WTC11 (cell line): ENCODE measurements around the gene BLM. TPM values are rescaled to one million over a fixed set of nuclear protein-coding genes. Genes with fewer than 3 reads are reported as not detected.

Experiments
- ATAC-seq: fragments of 200-7000 bp; cut with Tn5 transposase; 2 replicates; pipeline ENCODE4 v1.10.0; 2021; ENCODE audit warnings: mild to moderate bottlenecking, moderate library complexity
- CTCF ChIA-PET: fragments of 300-600 bp; sonication (Branson Sonifier 250); formaldehyde crosslinking; loops from one replicate; lab custom pipeline; 2021; ENCODE audit warnings: antibody characterized with exemption; lab: Charles Lee
- POLR2A ChIA-PET: fragments of 350-600 bp; sonication (Branson Sonifier 250); formaldehyde crosslinking; loops from one replicate; lab custom pipeline; 2021; ENCODE audit warnings: antibody characterized with exemption; lab: Charles Lee
- DNase-seq: peaks from one replicate; pipeline ENCODE4 v3.0.0; 2021; ENCODE audit warnings: low spot score
- H3K27ac Mint-ChIP-seq: 2 replicates; pipeline ENCODE4 v1.8.0; 2021; ENCODE audit warnings: mixed read lengths
- H3K27me3 Mint-ChIP-seq: 2 replicates; pipeline ENCODE4 v1.8.0; 2021; ENCODE audit warnings: low read depth, mild to moderate bottlenecking, moderate library complexity, mixed read lengths
- H3K36me3 Mint-ChIP-seq: 2 replicates; pipeline ENCODE4 v1.8.0; 2021; ENCODE audit warnings: mixed read lengths
- H3K4me1 Mint-ChIP-seq: 2 replicates; pipeline ENCODE4 v1.8.0; 2022; ENCODE audit warnings: mixed read lengths
- H3K4me3 Mint-ChIP-seq: 2 replicates; pipeline ENCODE4 v1.8.0; 2021; ENCODE audit warnings: mild to moderate bottlenecking, moderate library complexity, mixed read lengths
- H3K9me3 Mint-ChIP-seq: 2 replicates; pipeline ENCODE4 v1.8.0; 2021; ENCODE audit warnings: mixed read lengths
- ATF1 ChIP-seq: sonication (generic); formaldehyde crosslinking; IDR thresholded peaks from 2 replicates; pipeline ENCODE4 v1.8.1; 2023; ENCODE audit warnings: mild to moderate bottlenecking, moderate library complexity, missing genetic modification reagents
- CTCF ChIP-seq: fragments of 200-600 bp; IDR thresholded peaks from 2 replicates; pipeline ENCODE4 v1.8.0; 2022; ENCODE audit warnings: antibody characterized with exemption
- ETV6 ChIP-seq: sonication (generic); formaldehyde crosslinking; IDR thresholded peaks from 2 replicates; pipeline ENCODE4 v1.8.1; 2022; ENCODE audit warnings: mild to moderate bottlenecking, missing genetic modification reagents
- FOXP1 ChIP-seq: sonication (generic); formaldehyde crosslinking; IDR thresholded peaks from 2 replicates; pipeline ENCODE4 v1.8.0; 2022; ENCODE audit warnings: missing genetic modification reagents, mild to moderate bottlenecking, moderate library complexity, borderline replicate concordance
- GABPB1 ChIP-seq: sonication (generic); formaldehyde crosslinking; IDR thresholded peaks from 2 replicates; pipeline ENCODE4 v1.8.1; 2023; ENCODE audit warnings: mild to moderate bottlenecking, missing genetic modification reagents
- HMGA2 ChIP-seq: fragments of 250-450 bp; sonication (Bioruptor Pico); IDR thresholded peaks from 2 replicates; pipeline ENCODE4 v1.4.0; 2021; ENCODE audit warnings: mild to moderate bottlenecking, moderate library complexity
- IRF2 ChIP-seq: sonication (generic); formaldehyde crosslinking; IDR thresholded peaks from 2 replicates; pipeline ENCODE4 v1.8.0; 2022; ENCODE audit warnings: low read depth, missing genetic modification reagents, borderline replicate concordance
- NFYB ChIP-seq: sonication (generic); formaldehyde crosslinking; conservative IDR thresholded peaks from 2 replicates; pipeline ENCODE4 v1.8.0; 2022; ENCODE audit warnings: low read depth, missing genetic modification reagents
- NR2C2 ChIP-seq: sonication (generic); formaldehyde crosslinking; IDR thresholded peaks from 2 replicates; pipeline ENCODE4 v1.8.0; 2022; ENCODE audit warnings: mild to moderate bottlenecking, missing genetic modification reagents
- PRRX2 ChIP-seq: fragments of 250-450 bp; sonication (Bioruptor Pico); IDR thresholded peaks from 2 replicates; pipeline ENCODE4 v1.8.0; 2021; ENCODE audit warnings: mild to moderate bottlenecking
- RELA ChIP-seq: sonication (generic); formaldehyde crosslinking; IDR thresholded peaks from 2 replicates; pipeline ENCODE4 v1.8.1; 2022; ENCODE audit warnings: missing genetic modification reagents, mild to moderate bottlenecking, borderline replicate concordance
- SMAD3 ChIP-seq: sonication (generic); formaldehyde crosslinking; IDR thresholded peaks from 2 replicates; pipeline ENCODE4 v1.8.0; 2022; ENCODE audit warnings: missing genetic modification reagents, mild to moderate bottlenecking, borderline replicate concordance
- TCF7 ChIP-seq: sonication (generic); formaldehyde crosslinking; IDR thresholded peaks from 2 replicates; pipeline ENCODE4 v1.8.0; 2022; ENCODE audit warnings: mild to moderate bottlenecking, low read depth, missing genetic modification reagents, moderate library complexity
- TEAD1 ChIP-seq: sonication (generic); formaldehyde crosslinking; IDR thresholded peaks from 2 replicates; pipeline ENCODE4 v1.8.0; 2022; ENCODE audit warnings: mild to moderate bottlenecking, missing genetic modification reagents
- ZNF219 ChIP-seq: sonication (generic); formaldehyde crosslinking; IDR thresholded peaks from 2 replicates; pipeline ENCODE4 v1.8.0; 2023; ENCODE audit warnings: missing genetic modification reagents, mild to moderate bottlenecking, borderline replicate concordance
- ZNF396 ChIP-seq: fragments of 250-450 bp; sonication (Bioruptor Pico); IDR thresholded peaks from 2 replicates; pipeline ENCODE4 v1.8.0; 2021; ENCODE audit warnings: mild to moderate bottlenecking, moderate library complexity, borderline replicate concordance
- total RNA-seq: library from RNA; stranded (reverse); gene quantifications from 3 replicates; pipeline ENCODE4 v1.2.3, GENCODE V29; 2021
- TF ChIP-seq, protein P1 (sequence below): sonication (generic); formaldehyde crosslinking; IDR thresholded peaks from 2 replicates; pipeline ENCODE4 v1.8.1; 2022; ENCODE audit warnings: mild to moderate bottlenecking, moderate library complexity, missing genetic modification reagents
- TF ChIP-seq, protein P2 (sequence below): sonication (generic); formaldehyde crosslinking; IDR thresholded peaks from 2 replicates; pipeline ENCODE4 v1.8.1; 2022; ENCODE audit warnings: mild to moderate bottlenecking, missing genetic modification reagents, moderate library complexity, borderline replicate concordance
- TF ChIP-seq, protein P3 (sequence below): sonication (generic); formaldehyde crosslinking; conservative IDR thresholded peaks from 2 replicates; pipeline ENCODE4 v1.8.1; 2023; ENCODE audit warnings: mild to moderate bottlenecking, low read depth, missing genetic modification reagents, moderate library complexity
- TF ChIP-seq, protein P4 (sequence below): sonication (generic); formaldehyde crosslinking; IDR thresholded peaks from 2 replicates; pipeline ENCODE4 v1.8.1; 2022; ENCODE audit warnings: low read depth, missing genetic modification reagents, borderline replicate concordance

The BLM gene
- total RNA-seq, 1 experiment from 2014 or later: 40.5 TPM

DNA sequence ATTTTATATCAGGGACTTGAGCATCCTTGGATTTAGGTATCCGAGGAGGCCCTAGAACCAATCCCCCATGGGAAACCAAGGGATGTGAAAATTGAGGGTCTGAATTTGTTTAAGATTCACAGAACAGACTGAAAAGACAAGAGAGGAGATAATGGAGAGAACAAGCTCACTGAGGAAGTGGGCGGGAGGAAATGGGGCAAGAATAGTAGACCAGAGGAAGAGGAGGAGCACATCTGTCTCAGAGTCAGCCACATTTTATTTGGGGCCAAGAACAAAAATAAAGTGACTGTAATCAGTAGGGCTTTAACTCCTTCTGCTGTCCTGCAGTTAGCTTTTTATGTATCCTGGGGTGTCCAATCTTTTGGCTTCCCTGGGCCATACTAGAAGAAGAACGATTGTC is 63.8 kb downstream of the BLM start:
- no peaks in the 10 kb centered on the region for H3K4me1 Mint-ChIP-seq
- DNase-seq (no peak), ATAC-seq (no peak)
- CTCF ChIA-PET: interaction anchor here (1.9 kb wide), 1 partner anchor 151 kb away, joined by 8 read pairs; the partner anchor contains the start of gene HDDC3
- no peaks in the 10 kb centered on the region for H3K27me3 Mint-ChIP-seq
- POLR2A ChIA-PET: no interaction called here
- H3K27ac Mint-ChIP-seq: peak overlapping the region; percentile 86; the same call in 1 of the 2 replicates
- H3K4me3 Mint-ChIP-seq: no peak overlapping the region
- H3K36me3 Mint-ChIP-seq: peaks cover 30% of the 10 kb centered on the region
- TF ChIP-seq NR2C2 (CRISPR knock-in tag): no peak
- no peaks in the 10 kb centered on the region for H3K9me3 Mint-ChIP-seq

DNA sequence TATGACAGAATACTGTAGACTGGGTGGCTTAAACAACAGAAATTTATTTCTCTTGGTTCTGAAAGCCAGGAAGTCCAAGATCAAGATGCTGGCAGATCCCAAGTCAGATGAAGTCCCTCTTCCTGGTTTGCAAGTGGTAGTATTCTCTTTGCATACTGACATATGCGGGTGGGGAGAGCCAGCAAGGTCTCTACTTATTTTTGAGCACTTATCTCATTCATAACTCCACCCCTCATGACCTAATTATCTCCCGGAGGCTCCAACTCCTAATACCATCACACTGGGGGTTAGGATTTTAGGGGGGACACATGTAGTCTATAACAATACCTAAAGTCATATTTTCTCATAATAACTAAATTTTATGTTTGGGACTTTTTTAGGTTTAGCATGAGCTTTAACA is 65.3 kb downstream of the BLM start:
- POLR2A ChIA-PET: no interaction called here
- Mint-ChIP-seq H3K36me3 (peaks cover 33% of the 10 kb centered on the region), H3K27me3 (no peaks in the 10 kb centered on the region), H3K27ac (no peak overlapping the region), H3K4me1 (no peaks in the 10 kb centered on the region), H3K4me3 (no peak overlapping the region)
- no peak for DNase-seq
- CTCF ChIA-PET: interaction anchor here (1.1 to 1.9 kb wide), 2 partner anchors 103 to 150 kb away, joined by 3 to 8 read pairs; partner anchors contain the start of gene HDDC3
- TF ChIP-seq FOXP1 (CRISPR knock-in tag): no peak
- TF ChIP-seq, protein P1, sequence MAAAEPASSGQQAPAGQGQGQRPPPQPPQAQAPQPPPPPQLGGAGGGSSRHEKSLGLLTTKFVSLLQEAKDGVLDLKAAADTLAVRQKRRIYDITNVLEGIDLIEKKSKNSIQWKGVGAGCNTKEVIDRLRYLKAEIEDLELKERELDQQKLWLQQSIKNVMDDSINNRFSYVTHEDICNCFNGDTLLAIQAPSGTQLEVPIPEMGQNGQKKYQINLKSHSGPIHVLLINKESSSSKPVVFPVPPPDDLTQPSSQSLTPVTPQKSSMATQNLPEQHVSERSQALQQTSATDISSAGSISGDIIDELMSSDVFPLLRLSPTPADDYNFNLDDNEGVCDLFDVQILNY: no peak
- TF ChIP-seq, protein P2, sequence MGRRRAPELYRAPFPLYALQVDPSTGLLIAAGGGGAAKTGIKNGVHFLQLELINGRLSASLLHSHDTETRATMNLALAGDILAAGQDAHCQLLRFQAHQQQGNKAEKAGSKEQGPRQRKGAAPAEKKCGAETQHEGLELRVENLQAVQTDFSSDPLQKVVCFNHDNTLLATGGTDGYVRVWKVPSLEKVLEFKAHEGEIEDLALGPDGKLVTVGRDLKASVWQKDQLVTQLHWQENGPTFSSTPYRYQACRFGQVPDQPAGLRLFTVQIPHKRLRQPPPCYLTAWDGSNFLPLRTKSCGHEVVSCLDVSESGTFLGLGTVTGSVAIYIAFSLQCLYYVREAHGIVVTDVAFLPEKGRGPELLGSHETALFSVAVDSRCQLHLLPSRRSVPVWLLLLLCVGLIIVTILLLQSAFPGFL (CRISPR knock-in tag): no peak
- no peak for TF ChIP-seq TCF7 (CRISPR knock-in tag)
- no peak for TF ChIP-seq ATF1 (CRISPR knock-in tag)
- no peak for TF ChIP-seq RELA (CRISPR knock-in tag)
- TF ChIP-seq IRF2 (CRISPR knock-in tag): no peak
- TF ChIP-seq, protein P3, sequence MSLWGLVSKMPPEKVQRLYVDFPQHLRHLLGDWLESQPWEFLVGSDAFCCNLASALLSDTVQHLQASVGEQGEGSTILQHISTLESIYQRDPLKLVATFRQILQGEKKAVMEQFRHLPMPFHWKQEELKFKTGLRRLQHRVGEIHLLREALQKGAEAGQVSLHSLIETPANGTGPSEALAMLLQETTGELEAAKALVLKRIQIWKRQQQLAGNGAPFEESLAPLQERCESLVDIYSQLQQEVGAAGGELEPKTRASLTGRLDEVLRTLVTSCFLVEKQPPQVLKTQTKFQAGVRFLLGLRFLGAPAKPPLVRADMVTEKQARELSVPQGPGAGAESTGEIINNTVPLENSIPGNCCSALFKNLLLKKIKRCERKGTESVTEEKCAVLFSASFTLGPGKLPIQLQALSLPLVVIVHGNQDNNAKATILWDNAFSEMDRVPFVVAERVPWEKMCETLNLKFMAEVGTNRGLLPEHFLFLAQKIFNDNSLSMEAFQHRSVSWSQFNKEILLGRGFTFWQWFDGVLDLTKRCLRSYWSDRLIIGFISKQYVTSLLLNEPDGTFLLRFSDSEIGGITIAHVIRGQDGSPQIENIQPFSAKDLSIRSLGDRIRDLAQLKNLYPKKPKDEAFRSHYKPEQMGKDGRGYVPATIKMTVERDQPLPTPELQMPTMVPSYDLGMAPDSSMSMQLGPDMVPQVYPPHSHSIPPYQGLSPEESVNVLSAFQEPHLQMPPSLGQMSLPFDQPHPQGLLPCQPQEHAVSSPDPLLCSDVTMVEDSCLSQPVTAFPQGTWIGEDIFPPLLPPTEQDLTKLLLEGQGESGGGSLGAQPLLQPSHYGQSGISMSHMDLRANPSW (CRISPR knock-in tag): no peak
- no peak for TF ChIP-seq NFYB (CRISPR knock-in tag)
- no peak for TF ChIP-seq ZNF219 (CRISPR knock-in tag)
- no peak for TF ChIP-seq ETV6 (CRISPR knock-in tag)
- TF ChIP-seq PRRX2 (CRISPR knock-in tag): no peak
- TF ChIP-seq, protein P4, sequence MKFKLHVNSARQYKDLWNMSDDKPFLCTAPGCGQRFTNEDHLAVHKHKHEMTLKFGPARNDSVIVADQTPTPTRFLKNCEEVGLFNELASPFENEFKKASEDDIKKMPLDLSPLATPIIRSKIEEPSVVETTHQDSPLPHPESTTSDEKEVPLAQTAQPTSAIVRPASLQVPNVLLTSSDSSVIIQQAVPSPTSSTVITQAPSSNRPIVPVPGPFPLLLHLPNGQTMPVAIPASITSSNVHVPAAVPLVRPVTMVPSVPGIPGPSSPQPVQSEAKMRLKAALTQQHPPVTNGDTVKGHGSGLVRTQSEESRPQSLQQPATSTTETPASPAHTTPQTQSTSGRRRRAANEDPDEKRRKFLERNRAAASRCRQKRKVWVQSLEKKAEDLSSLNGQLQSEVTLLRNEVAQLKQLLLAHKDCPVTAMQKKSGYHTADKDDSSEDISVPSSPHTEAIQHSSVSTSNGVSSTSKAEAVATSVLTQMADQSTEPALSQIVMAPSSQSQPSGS (CRISPR knock-in tag): no peak
- TF ChIP-seq ZNF396 (CRISPR knock-in tag): no peak
- TF ChIP-seq HMGA2 (CRISPR knock-in tag): no peak
- TF ChIP-seq SMAD3: no peak
- TF ChIP-seq TEAD1 (CRISPR knock-in tag): no peak
- TF ChIP-seq GABPB1 (CRISPR knock-in tag): no peak
- no peak for TF ChIP-seq CTCF
- TF ChIP-seq, all 79 proteins: peak for 0
- no peak for ATAC-seq
- no peaks in the 10 kb centered on the region for H3K9me3 Mint-ChIP-seq
